PC-9 (cell line): Measurements from ENCODE around the gene CDC42BPG.

Experiments
- CTCF ChIP-seq: fragments of 200-600 bp; sonication (generic); conservative IDR thresholded peaks from 2 replicates; pipeline ENCODE4 v1.6.1; 2017; ENCODE audit warnings: mixed run types, antibody characterized with exemption, mild to moderate bottlenecking, moderate library complexity
- EZH2 ChIP-seq: fragments of 200-600 bp; sonication (generic); IDR thresholded peaks from 2 replicates; pipeline ENCODE4 v1.8.0; 2017; ENCODE audit warnings: antibody characterized with exemption, low read depth

DNA sequence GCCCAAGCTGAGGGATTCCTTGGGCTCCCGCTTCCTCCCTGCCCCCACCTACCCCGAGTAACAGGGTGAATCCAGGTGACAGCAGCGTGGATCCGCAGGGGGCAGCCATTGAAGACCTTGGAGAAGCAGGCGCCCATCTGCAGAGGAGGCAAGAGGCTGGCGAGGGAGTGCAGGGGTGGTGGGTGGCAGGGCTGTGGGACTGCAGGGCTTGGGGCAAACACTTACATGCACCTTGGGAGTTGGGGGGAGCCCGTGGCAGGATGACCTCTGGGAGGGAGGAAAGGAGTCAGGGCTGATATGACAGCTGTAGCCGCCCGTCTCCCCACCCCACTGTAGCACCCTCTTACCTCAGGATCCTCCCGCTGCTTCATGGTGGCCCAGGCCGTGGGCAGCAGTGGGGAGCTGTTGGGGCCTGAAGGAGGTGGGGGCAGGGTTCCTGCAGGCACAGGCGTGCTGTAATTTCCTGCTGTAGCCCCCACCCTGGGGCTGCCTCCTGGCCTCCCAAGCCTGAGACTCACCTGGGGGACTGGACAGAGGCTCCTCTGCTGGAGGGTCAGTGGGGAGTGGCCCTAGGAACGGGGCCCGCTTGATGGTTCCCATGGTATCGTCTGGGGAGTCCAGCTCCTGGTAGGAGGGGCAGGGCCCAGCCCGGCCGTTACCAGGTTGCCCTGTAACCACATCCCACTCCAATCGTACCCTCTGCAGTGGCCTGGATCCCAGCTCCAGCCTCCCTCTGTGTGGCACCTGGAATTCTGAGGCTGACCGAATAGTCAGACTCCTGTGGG lies 47.5 kb downstream of the CDC42BPG start:
- TF ChIP-seq EZH2 (no peak), CTCF (no peak)
